OCI-LY1 (cell line): ENCODE results near the gene STAG1.

ENCODE experiments used
- H2AFZ ChIP-seq: fragments of 200-600 bp; sonication (generic), shearing (Covaris generic); 2 replicates; pipeline ENCODE4 v1.6.0; 2014; ENCODE audit warnings: antibody characterized with exemption, mild to moderate bottlenecking, low read length
- H3F3A ChIP-seq: fragments of 200-600 bp; sonication (generic), shearing (Covaris generic); 2 replicates; pipeline ENCODE4 v1.6.0; 2014; ENCODE audit warnings: mild to moderate bottlenecking, antibody characterized with exemption, low read length, moderate library complexity; ENCODE audit not compliant: insufficient read depth
- H3K27ac ChIP-seq: fragments of 200-600 bp; sonication (generic); 2 replicates; pipeline ENCODE4 v1.5.1; 2014; ENCODE audit warnings: low read length, mixed run types, mild to moderate bottlenecking, low read depth; ENCODE audit not compliant: poor library complexity, severe bottlenecking
- H3K27me3 ChIP-seq: fragments of 200-600 bp; sonication (generic); 2 replicates; pipeline ENCODE4 v1.6.0; 2014; ENCODE audit warnings: antibody characterized with exemption, mild to moderate bottlenecking, low read length, moderate library complexity; ENCODE audit not compliant: insufficient read depth
- H3K36me3 ChIP-seq: fragments of 200-600 bp; sonication (generic); 2 replicates; pipeline ENCODE4 v1.6.1; 2014; ENCODE audit warnings: mild to moderate bottlenecking, antibody characterized with exemption, low read length, moderate library complexity, mixed read lengths; ENCODE audit not compliant: insufficient read depth
- H3K4me1 ChIP-seq: fragments of 200-600 bp; sonication (generic); 2 replicates; pipeline ENCODE4 v1.5.1; 2014; ENCODE audit warnings: mild to moderate bottlenecking, low read length, moderate library complexity; ENCODE audit not compliant: insufficient read depth, severe bottlenecking
- H3K4me2 ChIP-seq: fragments of 200-600 bp; sonication (generic), shearing (Covaris generic); 2 replicates; pipeline ENCODE4 v1.6.1; 2014; ENCODE audit warnings: low read length
- H3K4me3 ChIP-seq: fragments of 200-600 bp; sonication (generic); 2 replicates; pipeline ENCODE4 v1.5.1; 2014; ENCODE audit warnings: low read length, low read depth, mild to moderate bottlenecking, mixed read lengths; ENCODE audit not compliant: poor library complexity, severe bottlenecking
- H3K79me2 ChIP-seq: fragments of 200-600 bp; shearing (Covaris generic); 2 replicates; pipeline ENCODE4 v1.6.1; 2016; ENCODE audit warnings: mixed run types, low read length, mixed read lengths; ENCODE audit not compliant: insufficient read depth
- H3K9ac ChIP-seq: fragments of 200-600 bp; sonication (generic), shearing (Covaris generic); 2 replicates; pipeline ENCODE4 v1.6.1; 2014; ENCODE audit warnings: mild to moderate bottlenecking, low read length, mixed read lengths
- H3K9me2 ChIP-seq: fragments of 200-600 bp; sonication (generic), shearing (Covaris generic); 2 replicates; pipeline ENCODE4 v1.6.1; 2014; ENCODE audit warnings: low read depth, mild to moderate bottlenecking, low read length, mixed read lengths
- H3K9me3 ChIP-seq: fragments of 200-600 bp; shearing (Covaris generic); 2 replicates; pipeline ENCODE4 v1.6.1; 2014; ENCODE audit warnings: low read length, mixed read lengths
- H4K20me1 ChIP-seq: fragments of 200-600 bp; sonication (generic), shearing (Covaris generic); 2 replicates; pipeline ENCODE4 v1.6.0; 2016; ENCODE audit warnings: mild to moderate bottlenecking, low read length; ENCODE audit not compliant: insufficient read depth
- CTCF ChIP-seq: fragments of 200-600 bp; sonication (generic), shearing (Covaris generic); IDR thresholded peaks from 2 replicates; pipeline ENCODE4 v1.5.1; 2017; ENCODE audit warnings: mild to moderate bottlenecking, antibody characterized with exemption, low read length, moderate library complexity, mixed read lengths
- EZH2 ChIP-seq: fragments of 200-600 bp; sonication (generic), shearing (Covaris generic); IDR thresholded peaks from 2 replicates; pipeline ENCODE4 v1.8.0; 2017; ENCODE audit warnings: borderline replicate concordance, mixed run types, mild to moderate bottlenecking, antibody characterized with exemption, low read length, moderate library complexity, mixed read lengths

The STAG1 gene

GRCh38 chr3:136366289-136366688, 385.9 kb downstream of the STAG1 start:
- Histone ChIP-seq H3K27me3 (no peaks in the 10 kb centered on the region), H3K4me1 (no peaks in the 10 kb centered on the region), H3K79me2 (no peaks in the 10 kb centered on the region), H3K9ac (no peak overlapping the region), H2AFZ (no peak overlapping the region), H3K4me2 (no peak overlapping the region), H3K4me3 (no peak overlapping the region), H3K27ac (no peak overlapping the region), H3F3A (no peaks in the 10 kb centered on the region; the same call in 1 of the 2 replicates), H3K9me3 (no peaks in the 10 kb centered on the region), H3K9me2 (no peaks in the 10 kb centered on the region), H4K20me1 (no peaks in the 10 kb centered on the region), H3K36me3 (peaks cover 6% of the 10 kb centered on the region; the same call in 1 of the 2 replicates)
- TF ChIP-seq CTCF (no peak), EZH2 (no peak)

- no peak overlapping the region for H2AFZ ChIP-seq
These were observed 398.7 kb downstream of the STAG1 start for GRCh38 chr3:136353461-136353860.

DNA sequence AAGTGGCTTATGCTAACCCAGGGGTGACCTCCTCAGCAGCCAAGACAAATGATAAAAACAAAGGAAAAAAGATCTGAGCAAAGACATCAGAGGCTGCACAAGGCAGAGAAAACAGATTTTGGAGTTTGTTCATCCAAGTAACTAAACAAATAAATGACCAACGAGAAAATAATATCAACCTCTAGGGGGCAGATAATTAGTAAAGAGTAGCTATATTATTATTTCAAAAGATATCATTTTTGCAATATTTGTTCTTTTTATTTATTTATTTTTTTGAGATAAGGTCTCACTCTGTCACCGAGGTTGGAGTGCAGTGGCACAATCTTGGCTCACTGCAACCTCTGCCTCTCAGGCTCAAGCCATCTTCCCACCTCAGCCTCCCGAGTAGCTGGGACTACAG, 400.3 kb downstream of the STAG1 start:
- H3K36me3 ChIP-seq, result peaks cover 20% of the 10 kb centered on the region; the same call in 1 of the 2 replicates
- H3K9me2 ChIP-seq, result no peaks in the 10 kb centered on the region
- H2AFZ ChIP-seq, result no peak overlapping the region
- H3K9me3 ChIP-seq, result no peaks in the 10 kb centered on the region
- H3K27me3 ChIP-seq, result no peaks in the 10 kb centered on the region
- H3F3A ChIP-seq, result no peaks in the 10 kb centered on the region
- no peak overlapping the region for H3K4me2 ChIP-seq
- no peaks in the 10 kb centered on the region for H3K79me2 ChIP-seq
- no peaks in the 10 kb centered on the region for H4K20me1 ChIP-seq
- no peak overlapping the region for H3K9ac ChIP-seq
- TF ChIP-seq CTCF, result peak; percentile 49
- no peak for TF ChIP-seq EZH2
- H3K27ac ChIP-seq, result no peak overlapping the region
- no peak overlapping the region for H3K4me3 ChIP-seq
- H3K4me1 ChIP-seq, result no peaks in the 10 kb centered on the region

More at GRCh38 chr3:136353461-136353860, 398.7 kb downstream of the STAG1 start:
- H3K36me3 ChIP-seq, result peaks cover 20% of the 10 kb centered on the region; the same call in 1 of the 2 replicates
- H3K4me2 ChIP-seq, result no peak overlapping the region
- H3F3A ChIP-seq, result no peaks in the 10 kb centered on the region
- H3K79me2 ChIP-seq, result no peaks in the 10 kb centered on the region
- no peaks in the 10 kb centered on the region for H3K9me3 ChIP-seq
- H3K9ac ChIP-seq, result no peak overlapping the region
- no peaks in the 10 kb centered on the region for H3K9me2 ChIP-seq
- no peaks in the 10 kb centered on the region for H3K4me1 ChIP-seq
- H4K20me1 ChIP-seq, result no peaks in the 10 kb centered on the region
- TF ChIP-seq CTCF (no peak), EZH2 (no peak)
- no peak overlapping the region for H3K27ac ChIP-seq
- no peaks in the 10 kb centered on the region for H3K27me3 ChIP-seq
- no peak overlapping the region for H3K4me3 ChIP-seq
